ENCODE measurements around the gene KCNAB1. TPM values are rescaled to one million over a fixed set of nuclear protein-coding genes. Genes with fewer than 3 reads are reported as not detected.
"Not testable (repeated sequence)": the region's sequence is repeated elsewhere in the genome, so short reads cannot be mapped to it uniquely, and the experiment has no call there.

Gene KCNAB1
- total and polyA plus RNA-seq, 2 experiments from 2014 or later: 0.06 to 0.70 TPM

- TF ChIP-seq, protein P1, sequence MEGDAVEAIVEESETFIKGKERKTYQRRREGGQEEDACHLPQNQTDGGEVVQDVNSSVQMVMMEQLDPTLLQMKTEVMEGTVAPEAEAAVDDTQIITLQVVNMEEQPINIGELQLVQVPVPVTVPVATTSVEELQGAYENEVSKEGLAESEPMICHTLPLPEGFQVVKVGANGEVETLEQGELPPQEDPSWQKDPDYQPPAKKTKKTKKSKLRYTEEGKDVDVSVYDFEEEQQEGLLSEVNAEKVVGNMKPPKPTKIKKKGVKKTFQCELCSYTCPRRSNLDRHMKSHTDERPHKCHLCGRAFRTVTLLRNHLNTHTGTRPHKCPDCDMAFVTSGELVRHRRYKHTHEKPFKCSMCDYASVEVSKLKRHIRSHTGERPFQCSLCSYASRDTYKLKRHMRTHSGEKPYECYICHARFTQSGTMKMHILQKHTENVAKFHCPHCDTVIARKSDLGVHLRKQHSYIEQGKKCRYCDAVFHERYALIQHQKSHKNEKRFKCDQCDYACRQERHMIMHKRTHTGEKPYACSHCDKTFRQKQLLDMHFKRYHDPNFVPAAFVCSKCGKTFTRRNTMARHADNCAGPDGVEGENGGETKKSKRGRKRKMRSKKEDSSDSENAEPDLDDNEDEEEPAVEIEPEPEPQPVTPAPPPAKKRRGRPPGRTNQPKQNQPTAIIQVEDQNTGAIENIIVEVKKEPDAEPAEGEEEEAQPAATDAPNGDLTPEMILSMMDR (IDR thresholded peaks at IDR 0.05; ENCODE audit: low read depth, low read length): no peak
- Histone ChIP-seq H3K27ac (no peak overlapping the region), H3K36me3 (no peaks in the 10 kb centered on the region), H3K9me3 (ENCODE audit: low read depth) (no peaks in the 10 kb centered on the region), H3K4me1 (ENCODE audit: low read depth) (no peaks in the 10 kb centered on the region), H3K27me3 (no peaks in the 10 kb centered on the region), H3K4me3 (no peak overlapping the region)
- no peak for DNase-seq (ENCODE audit: low read depth in 1 of 2, low spot score in 1 of 2)
Measured at GRCh38 chr3:156189927-156190326, 69.5 kb downstream of the KCNAB1 start.

DNA sequence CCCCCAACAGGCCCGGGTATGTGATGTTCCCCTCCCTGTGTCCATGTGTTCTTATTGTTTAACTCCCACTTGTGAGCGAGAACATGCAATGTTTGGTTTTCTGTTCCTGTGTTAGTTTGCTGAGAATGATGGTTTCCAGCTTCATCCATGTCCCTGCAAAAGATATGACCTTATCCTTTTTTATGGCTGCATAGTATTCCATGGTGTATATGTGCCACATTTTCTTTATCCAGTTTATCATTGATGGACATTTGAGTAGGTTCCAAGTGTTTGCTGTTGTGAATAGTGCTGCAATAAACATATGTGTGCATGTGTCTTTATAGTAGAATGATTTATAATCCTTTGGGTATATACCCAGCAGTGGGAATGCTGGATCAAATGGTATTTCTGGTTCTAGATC, 74.6 kb downstream of the KCNAB1 start:
- H3K4me1 ChIP-seq (ENCODE audit: low read depth); DNase-seq (ENCODE audit: low read depth in 1 of 2, low spot score in 1 of 2); H3K4me3 ChIP-seq; H3K27ac ChIP-seq; H3K36me3 ChIP-seq; H3K9me3 ChIP-seq (ENCODE audit: low read depth); H3K27me3 ChIP-seq: not testable (repeated sequence)

DNA sequence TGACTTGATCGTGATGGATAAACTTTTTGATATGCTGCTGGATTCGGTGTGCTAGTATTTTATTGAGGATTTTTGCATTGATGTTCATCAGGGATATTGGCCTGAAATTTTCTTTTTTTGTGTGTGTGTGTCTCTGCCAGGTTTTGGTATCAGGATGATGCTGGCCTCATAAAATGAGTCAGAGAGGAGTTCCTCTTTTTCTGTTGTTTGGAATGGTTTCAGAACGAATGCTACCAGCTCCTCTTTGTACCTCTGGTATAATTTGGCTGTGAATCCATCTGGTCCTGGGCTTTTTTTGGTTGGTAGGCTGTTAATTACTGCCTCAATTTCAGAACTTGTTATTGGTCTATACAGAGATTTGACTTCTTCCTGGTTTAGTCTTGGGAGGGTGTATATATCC, 76.8 kb downstream of the KCNAB1 start:
- not testable (repeated sequence) for H3K9me3 ChIP-seq (ENCODE audit: low read depth); H3K36me3 ChIP-seq; H3K27me3 ChIP-seq; H3K4me1 ChIP-seq (ENCODE audit: low read depth); DNase-seq (ENCODE audit: low read depth in 1 of 2, low spot score in 1 of 2); H3K27ac ChIP-seq; H3K4me3 ChIP-seq

DNA sequence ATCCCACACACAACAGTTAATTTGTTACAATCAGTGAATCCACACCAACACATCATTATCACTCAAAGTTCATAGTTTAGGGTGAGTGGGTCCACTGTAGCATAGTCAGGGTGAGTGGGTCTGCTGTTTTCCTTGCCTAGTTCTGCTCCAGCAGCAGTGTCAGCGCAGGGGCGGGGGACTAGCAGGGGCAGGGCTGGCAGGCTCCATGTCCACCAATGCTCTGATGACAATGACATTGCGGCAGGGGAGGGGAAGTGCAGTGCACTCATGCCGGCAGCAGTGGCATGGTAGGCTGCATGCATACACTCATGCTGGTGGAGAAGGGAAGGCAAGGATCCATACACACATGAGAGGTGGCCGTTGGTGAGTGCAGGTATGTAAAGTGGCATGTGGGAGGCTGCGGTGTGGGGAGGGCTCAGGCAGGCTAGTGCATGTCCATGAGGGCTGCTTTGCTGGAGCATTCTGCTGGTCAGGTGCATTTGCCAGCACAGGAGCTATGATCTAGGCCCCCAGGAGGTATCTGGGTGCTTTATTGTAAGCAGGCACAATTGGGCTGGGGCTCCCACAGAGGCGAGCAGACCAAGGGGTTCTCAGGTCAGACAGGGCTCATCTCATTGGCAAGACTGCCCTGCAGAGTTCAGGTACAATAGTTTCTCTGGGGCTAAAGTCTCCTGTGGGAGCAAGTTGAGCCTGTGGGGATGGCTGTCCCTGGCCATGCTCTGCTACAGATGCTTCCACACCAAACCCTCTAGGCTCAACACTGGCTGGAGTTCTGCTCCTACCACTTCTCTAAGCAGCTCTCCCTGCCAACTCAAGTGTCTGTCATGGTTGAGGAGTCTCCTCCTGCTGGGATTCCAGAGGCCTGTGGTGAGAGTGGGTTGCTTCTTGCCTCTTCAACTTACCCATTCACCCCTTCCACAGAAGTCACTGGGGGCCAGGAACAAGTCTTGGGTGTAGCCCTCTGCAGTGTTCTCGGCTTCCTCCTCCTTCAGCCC, 81.3 kb downstream of the KCNAB1 start:
- Histone ChIP-seq H3K27ac (no peak overlapping the region), H3K4me3 (no peak overlapping the region), H3K9me3 (ENCODE audit: low read depth) (no peaks in the 10 kb centered on the region), H3K4me1 (ENCODE audit: low read depth) (no peaks in the 10 kb centered on the region), H3K36me3 (no peaks in the 10 kb centered on the region), H3K27me3 (no peaks in the 10 kb centered on the region)
- TF ChIP-seq, protein P1 (IDR thresholded peaks at IDR 0.05; ENCODE audit: low read depth, low read length): no peak
- DNase-seq (ENCODE audit: low read depth in 1 of 2, low spot score in 1 of 2): no peak

DNA sequence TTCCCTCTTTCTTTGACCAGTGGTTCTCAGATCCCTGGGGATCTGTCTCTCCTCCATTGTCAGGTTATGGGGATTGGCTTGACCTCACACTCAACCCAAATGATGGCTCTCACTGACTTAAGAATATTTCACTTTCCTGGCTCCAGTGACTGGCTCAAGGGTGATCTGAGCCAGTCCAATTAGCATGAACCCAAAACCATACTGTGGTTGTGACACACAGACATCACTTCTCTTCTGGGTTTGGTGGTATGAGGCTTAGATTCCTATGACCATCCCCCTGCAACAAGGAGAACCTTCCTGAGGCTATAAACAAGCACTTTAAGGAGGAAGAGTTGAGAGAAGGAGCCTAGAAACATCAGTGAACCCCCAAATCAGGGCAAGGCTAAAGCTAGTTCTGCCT, 85.8 kb downstream of the KCNAB1 start:
- Histone ChIP-seq H3K27ac (no peak overlapping the region), H3K4me1 (ENCODE audit: low read depth) (peaks cover 21% of the 10 kb centered on the region), H3K4me3 (no peak overlapping the region), H3K36me3 (no peaks in the 10 kb centered on the region), H3K27me3 (no peaks in the 10 kb centered on the region), H3K9me3 (ENCODE audit: low read depth) (no peaks in the 10 kb centered on the region)
- no peak for DNase-seq (ENCODE audit: low read depth in 1 of 2, low spot score in 1 of 2)
- TF ChIP-seq, protein P1 (IDR thresholded peaks at IDR 0.05; ENCODE audit: low read depth, low read length): no peak

GRCh38 chr3:156207802-156208685, 87.7 kb downstream of the KCNAB1 start:
- Histone ChIP-seq H3K9me3 (ENCODE audit: low read depth) (no peaks in the 10 kb centered on the region), H3K4me3 (no peak overlapping the region), H3K27ac (peak overlapping the region; percentile 79), H3K4me1 (ENCODE audit: low read depth) (peaks cover 21% of the 10 kb centered on the region), H3K36me3 (no peaks in the 10 kb centered on the region), H3K27me3 (no peaks in the 10 kb centered on the region)
- peak in 1 of 2 donors; percentile 28 for DNase-seq (ENCODE audit: low read depth in 1 of 2, low spot score in 1 of 2)
- TF ChIP-seq, protein P1 (IDR thresholded peaks at IDR 0.05; ENCODE audit: low read depth, low read length): no peak
